GM12891 (cell line): Measurements from ENCODE around the gene INTS7.
"Not testable (repeated sequence)": the region's sequence is repeated elsewhere in the genome, so short reads cannot be mapped to it uniquely, and the experiment has no call there.

Experiments used
- PAX5 ChIP-seq: IDR thresholded peaks from 2 replicates; pipeline ENCODE4 v1.6.1; 2011; ENCODE audit warnings: low read length, moderate library complexity, mild to moderate bottlenecking; ENCODE audit not compliant: insufficient read depth, severe bottlenecking
- POLR2A ChIP-seq: IDR thresholded peaks from 2 replicates; pipeline ENCODE4 v1.6.1; 2011; ENCODE audit warnings: low read depth, low read length, control low read depth
- POLR2AphosphoS5 ChIP-seq: IDR thresholded peaks from 2 replicates; pipeline ENCODE4 v1.6.1; 2011; ENCODE audit warnings: low read depth, low read length, control low read depth
- POU2F2 ChIP-seq: IDR thresholded peaks from 2 replicates; pipeline ENCODE4 v1.6.1; 2011; ENCODE audit warnings: low read depth, mild to moderate bottlenecking, control low read depth, low read length, moderate library complexity
- SPI1 ChIP-seq: IDR thresholded peaks from 2 replicates; pipeline ENCODE4 v1.6.1; 2011; ENCODE audit warnings: low read depth, low read length, control low read depth
- TAF1 ChIP-seq: IDR thresholded peaks from 2 replicates; pipeline ENCODE4 v1.6.1; 2011; ENCODE audit warnings: low read depth, low read length, control low read depth

DNA sequence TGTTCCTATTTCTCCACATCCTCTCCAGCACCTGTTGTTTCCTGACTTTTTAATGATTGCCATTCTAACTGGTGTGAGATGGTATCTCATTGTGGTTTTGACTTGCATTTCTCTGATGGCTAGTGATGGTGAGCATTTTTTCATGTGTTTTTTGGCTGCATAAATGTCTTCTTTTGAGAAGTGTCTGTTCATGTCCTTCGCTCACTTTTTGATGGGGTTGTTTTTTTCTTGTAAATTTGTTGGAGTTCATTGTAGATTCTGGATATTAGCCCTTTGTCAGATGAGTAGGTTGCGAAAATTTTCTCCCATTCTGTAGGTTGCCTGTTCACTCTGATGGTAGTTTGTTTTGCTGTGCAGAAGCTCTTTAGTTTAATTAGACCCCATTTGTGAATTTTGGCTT is 81.3 kb downstream of the INTS7 start:
- not testable (repeated sequence) for TF ChIP-seq POLR2A, POLR2AphosphoS5, TAF1, POU2F2, PAX5, SPI1
